ENCODE results near the gene ARL4D. TPM values are rescaled to one million over a fixed set of nuclear protein-coding genes. Genes with fewer than 3 reads are reported as not detected.

The ARL4D gene
- total RNA-seq, 1 donor from 2014 or later: 1.5 TPM

GRCh38 chr17:43446773-43447172 is 48.0 kb downstream of the ARL4D start:
- DNase-seq (ENCODE audit: low read depth): no peak
- TF ChIP-seq, protein P1, sequence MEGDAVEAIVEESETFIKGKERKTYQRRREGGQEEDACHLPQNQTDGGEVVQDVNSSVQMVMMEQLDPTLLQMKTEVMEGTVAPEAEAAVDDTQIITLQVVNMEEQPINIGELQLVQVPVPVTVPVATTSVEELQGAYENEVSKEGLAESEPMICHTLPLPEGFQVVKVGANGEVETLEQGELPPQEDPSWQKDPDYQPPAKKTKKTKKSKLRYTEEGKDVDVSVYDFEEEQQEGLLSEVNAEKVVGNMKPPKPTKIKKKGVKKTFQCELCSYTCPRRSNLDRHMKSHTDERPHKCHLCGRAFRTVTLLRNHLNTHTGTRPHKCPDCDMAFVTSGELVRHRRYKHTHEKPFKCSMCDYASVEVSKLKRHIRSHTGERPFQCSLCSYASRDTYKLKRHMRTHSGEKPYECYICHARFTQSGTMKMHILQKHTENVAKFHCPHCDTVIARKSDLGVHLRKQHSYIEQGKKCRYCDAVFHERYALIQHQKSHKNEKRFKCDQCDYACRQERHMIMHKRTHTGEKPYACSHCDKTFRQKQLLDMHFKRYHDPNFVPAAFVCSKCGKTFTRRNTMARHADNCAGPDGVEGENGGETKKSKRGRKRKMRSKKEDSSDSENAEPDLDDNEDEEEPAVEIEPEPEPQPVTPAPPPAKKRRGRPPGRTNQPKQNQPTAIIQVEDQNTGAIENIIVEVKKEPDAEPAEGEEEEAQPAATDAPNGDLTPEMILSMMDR (IDR thresholded peaks at IDR 0.05; ENCODE audit: insufficient read depth, low read length, poor library complexity, severe bottlenecking): no peak

DNA sequence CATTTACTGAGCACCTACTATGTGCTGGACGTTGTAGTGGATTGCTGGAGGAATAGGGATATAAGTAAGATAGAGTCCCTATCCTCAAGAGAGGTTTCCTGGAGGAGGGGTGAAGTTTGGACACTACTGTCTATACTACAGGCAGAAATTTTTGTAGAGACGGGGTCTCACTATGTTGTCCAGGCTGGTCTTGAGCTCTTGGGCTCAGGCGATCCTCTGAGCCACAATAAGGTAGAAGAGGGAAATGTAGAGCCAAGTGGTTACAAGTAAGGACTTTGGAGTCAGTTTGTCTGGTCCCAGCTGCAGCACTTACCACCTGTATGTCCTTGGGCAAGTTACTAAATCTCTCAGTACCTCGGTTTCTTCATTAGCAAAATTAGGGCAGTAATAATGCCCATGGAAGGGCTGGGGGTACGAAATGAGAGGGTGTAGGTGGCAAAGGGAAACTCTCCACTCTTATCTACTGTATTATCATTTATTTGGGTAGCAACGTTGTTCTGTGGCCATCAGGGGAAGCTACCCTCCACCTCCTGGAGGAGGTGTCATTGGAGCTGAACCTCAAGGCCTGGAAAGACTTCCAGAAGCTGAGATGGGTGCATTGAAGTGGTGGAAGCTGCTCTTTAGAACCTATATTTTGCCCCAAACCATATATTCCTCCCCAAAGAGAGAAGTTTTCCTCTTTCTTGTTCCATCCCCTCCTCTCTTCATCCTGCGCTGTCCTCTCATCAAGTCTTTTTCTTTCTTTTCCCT is 50.1 kb downstream of the ARL4D start:
- TF ChIP-seq, protein P1 (IDR thresholded peaks at IDR 0.05; ENCODE audit: insufficient read depth, low read length, poor library complexity, severe bottlenecking): no peak
- no peaks in the 10 kb centered on the region for H3K36me3 ChIP-seq (ENCODE audit: control insufficient read depth, insufficient read depth, low read length)
- no peak for DNase-seq (ENCODE audit: low read depth)
- H3K27me3 ChIP-seq (ENCODE audit: control insufficient read depth, insufficient read depth, low read length): no peaks in the 10 kb centered on the region
- no peak overlapping the region for H3K4me3 ChIP-seq (ENCODE audit: low read depth, low read length)

More at GRCh38 chr17:43446773-43447172, 48.0 kb downstream of the ARL4D start:
- Histone ChIP-seq H3K36me3 (ENCODE audit: control insufficient read depth, insufficient read depth, low read length) (no peaks in the 10 kb centered on the region), H3K4me3 (ENCODE audit: low read depth, low read length) (no peak overlapping the region), H3K27me3 (ENCODE audit: control insufficient read depth, insufficient read depth, low read length) (no peaks in the 10 kb centered on the region)

DNA sequence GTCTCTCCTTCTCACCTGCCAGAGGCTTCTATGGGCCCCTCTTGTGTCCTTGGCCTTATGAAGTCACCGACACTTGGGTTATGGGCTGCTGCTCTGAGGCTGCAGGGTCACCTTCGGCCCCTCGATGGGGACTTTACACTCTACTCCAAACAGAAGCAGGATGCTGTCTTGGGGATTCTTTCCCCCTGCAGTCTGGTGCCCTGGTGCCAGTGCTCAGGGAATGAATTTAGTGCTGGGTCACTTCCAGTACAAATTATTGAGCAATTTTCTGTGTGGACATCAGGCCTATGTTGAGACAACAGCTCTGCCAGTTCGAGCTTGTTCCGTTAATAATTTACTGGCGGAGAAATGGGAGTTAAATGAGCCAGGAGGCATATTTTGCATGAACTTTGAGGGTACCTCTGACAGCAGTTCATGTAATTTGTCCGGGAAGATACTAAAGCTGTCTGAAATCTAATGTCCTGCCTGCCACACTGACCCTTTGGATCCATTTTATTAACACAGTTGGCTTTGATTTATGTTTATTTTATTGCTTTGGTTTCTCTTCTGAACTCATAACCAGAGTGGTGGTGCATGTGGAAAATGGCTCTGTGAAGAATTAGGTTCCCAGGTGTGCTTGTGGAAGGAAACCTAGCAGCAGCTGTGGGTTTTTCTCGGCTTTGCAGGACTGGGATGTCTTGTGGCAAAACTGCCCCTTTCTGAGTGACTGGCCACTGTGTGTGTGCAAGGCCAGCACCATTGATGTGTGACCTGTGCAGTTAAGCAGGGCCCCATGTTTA is 50.9 kb downstream of the ARL4D start:
- no peak for DNase-seq (ENCODE audit: low read depth)
- Histone ChIP-seq H3K27me3 (ENCODE audit: control insufficient read depth, insufficient read depth, low read length) (no peaks in the 10 kb centered on the region), H3K4me3 (ENCODE audit: low read depth, low read length) (no peak overlapping the region), H3K36me3 (ENCODE audit: control insufficient read depth, insufficient read depth, low read length) (no peaks in the 10 kb centered on the region)
- TF ChIP-seq, protein P1 (IDR thresholded peaks at IDR 0.05; ENCODE audit: insufficient read depth, low read length, poor library complexity, severe bottlenecking): no peak

Other genes starting within 250 kb of the ARL4D start
- gene NBR1, start 227.8 kb upstream of the ARL4D start, total RNA-seq: 60.5 and 64.1 TPM in 2 replicates
- 4.0 and 5.6 TPM in 2 replicates for gene TMEM106A, start 187.1 kb upstream of the ARL4D start, total RNA-seq
- not detected in 2 replicates for gene CCDC200, start 170.4 kb upstream of the ARL4D start, total RNA-seq
- gene RNU2-1, start 165.0 kb upstream of the ARL4D start, total RNA-seq: not detected in 2 replicates
- 29.9 and 30.7 TPM in 2 replicates for gene DHX8, start 85.0 kb downstream of the ARL4D start, total RNA-seq
- 42.1 and 52.6 TPM in 2 replicates for gene ETV4, start 147.3 kb downstream of the ARL4D start, total RNA-seq